Panc1 (cell line): ENCODE results near the gene CD2BP2. TPM values are rescaled to one million over a fixed set of nuclear protein-coding genes. Genes with fewer than 3 reads are reported as not detected.

Experiments used
- ATAC-seq: fragments of 200-7000 bp; cut with Tn5 transposase; 2 replicates; pipeline ENCODE4 v1.9.1; 2020; ENCODE audit warnings: mild to moderate bottlenecking, moderate library complexity
- BruUV-seq: library from RNA; stranded (reverse); fragments of 400-500 nt; replicated peaks from 2 replicates; lab custom pipeline; 2021; lab: Mats Ljungman, UMichigan
- CTCF ChIA-PET: fragments of 300-600 bp; sonication (Branson Sonifier 250); formaldehyde crosslinking; loops from one replicate; lab custom pipeline; 2022; ENCODE audit warnings: antibody characterized with exemption; lab: Charles Lee
- POLR2A ChIA-PET: fragments of 300-600 bp; sonication (Branson Sonifier 250); formaldehyde crosslinking; loops from one replicate; lab custom pipeline; 2022; ENCODE audit warnings: antibody characterized with exemption; lab: Charles Lee
- DNase-seq: peaks from one replicate; pipeline ENCODE4 v3.0.0-alpha.2; 2010; ENCODE audit warnings: low read depth, low spot score
- H3K27ac ChIP-seq: 2 replicates; pipeline ENCODE4 v1.5.1; 2011; ENCODE audit warnings: mild to moderate bottlenecking, low read length, inconsistent platforms
- H3K27me3 ChIP-seq: fragments of 200-500 bp; sonication (Bioruptor generic); 2 replicates; pipeline ENCODE4 v1.6.0; 2014; ENCODE audit warnings: low read length, inconsistent platforms; ENCODE audit not compliant: control insufficient read depth, insufficient read depth
- H3K36me3 ChIP-seq: fragments of 200-500 bp; sonication (Bioruptor generic); 2 replicates; pipeline ENCODE4 v1.5.1; 2014; ENCODE audit warnings: inconsistent platforms, mild to moderate bottlenecking, low read length, moderate library complexity; ENCODE audit not compliant: control insufficient read depth, insufficient read depth
- H3K4me1 ChIP-seq: 2 replicates; pipeline ENCODE4 v1.5.1; 2011; ENCODE audit warnings: inconsistent platforms, mild to moderate bottlenecking, low read length, moderate library complexity; ENCODE audit not compliant: control insufficient read depth, insufficient read depth
- H3K4me3 ChIP-seq, 2 experiments: 2 replicates each; pipeline ENCODE4 v1.5.1; 2011 to 2012; ENCODE audit warnings: low read depth in 2 of 2, low read length in 2 of 2, mild to moderate bottlenecking in 2 of 2, inconsistent platforms in 1 of 2, moderate library complexity in 1 of 2
- H3K9me3 ChIP-seq: fragments of 200-500 bp; sonication (Bioruptor generic); 2 replicates; pipeline ENCODE4 v1.5.1; 2014; ENCODE audit warnings: low read depth, mild to moderate bottlenecking, inconsistent platforms, low read length, moderate library complexity; ENCODE audit not compliant: control insufficient read depth, insufficient read depth
- POLR2AphosphoS5 ChIP-seq: IDR thresholded peaks from 2 replicates; pipeline ENCODE4 v1.6.1; 2012; ENCODE audit warnings: mild to moderate bottlenecking, low read depth, low read length, moderate library complexity
- SIN3A ChIP-seq: IDR thresholded peaks from 2 replicates; pipeline ENCODE4 v1.6.1; 2012; ENCODE audit warnings: low read depth, mild to moderate bottlenecking, low read length, moderate library complexity, borderline replicate concordance; ENCODE audit not compliant: insufficient read depth
- TCF7L2 ChIP-seq: IDR thresholded peaks from 2 replicates; pipeline ENCODE4 v1.6.1; 2011; ENCODE audit warnings: mild to moderate bottlenecking, low read depth, low read length, inconsistent platforms
- in situ Hi-C: cut with HindIII; loops from 2 replicates; pipeline ENCODE4 v1.10.0; 2016; ENCODE audit warnings: low sequenced_read_pairs, low pct_unique_long_range_greater_than_20kb
- intact Hi-C: fragments of 100-400 bp; cut with micrococcal nuclease; formaldehyde crosslinking; loops from one replicate; pipeline ENCODE4 v1.10.0; 2022; ENCODE audit not compliant: unreplicated experiment
- total RNA-seq: library from RNA; stranded (reverse); gene quantifications from one replicate; pipeline ENCODE4 v1.2.1, GENCODE V29; 2021; ENCODE audit not compliant: unreplicated experiment
- TF ChIP-seq, protein P1 (sequence below), 2 experiments: IDR thresholded peaks; 2 replicates each; pipeline ENCODE4 v1.6.1; 2011 to 2012; ENCODE audit warnings: low read depth in 2 of 2, control low read depth in 1 of 2, low read length in 1 of 2, mild to moderate bottlenecking in 1 of 2, moderate library complexity in 1 of 2; ENCODE audit not compliant: insufficient read depth in 1 of 2
- TF ChIP-seq, protein P2 (sequence below): fragments of 450-650 bp; IDR thresholded peaks from 2 replicates; pipeline ENCODE4 v1.5.1; 2017; ENCODE audit warnings: mild to moderate bottlenecking

The CD2BP2 gene
- total RNA-seq, 1 experiment from 2014 or later = 90.7 TPM

DNA sequence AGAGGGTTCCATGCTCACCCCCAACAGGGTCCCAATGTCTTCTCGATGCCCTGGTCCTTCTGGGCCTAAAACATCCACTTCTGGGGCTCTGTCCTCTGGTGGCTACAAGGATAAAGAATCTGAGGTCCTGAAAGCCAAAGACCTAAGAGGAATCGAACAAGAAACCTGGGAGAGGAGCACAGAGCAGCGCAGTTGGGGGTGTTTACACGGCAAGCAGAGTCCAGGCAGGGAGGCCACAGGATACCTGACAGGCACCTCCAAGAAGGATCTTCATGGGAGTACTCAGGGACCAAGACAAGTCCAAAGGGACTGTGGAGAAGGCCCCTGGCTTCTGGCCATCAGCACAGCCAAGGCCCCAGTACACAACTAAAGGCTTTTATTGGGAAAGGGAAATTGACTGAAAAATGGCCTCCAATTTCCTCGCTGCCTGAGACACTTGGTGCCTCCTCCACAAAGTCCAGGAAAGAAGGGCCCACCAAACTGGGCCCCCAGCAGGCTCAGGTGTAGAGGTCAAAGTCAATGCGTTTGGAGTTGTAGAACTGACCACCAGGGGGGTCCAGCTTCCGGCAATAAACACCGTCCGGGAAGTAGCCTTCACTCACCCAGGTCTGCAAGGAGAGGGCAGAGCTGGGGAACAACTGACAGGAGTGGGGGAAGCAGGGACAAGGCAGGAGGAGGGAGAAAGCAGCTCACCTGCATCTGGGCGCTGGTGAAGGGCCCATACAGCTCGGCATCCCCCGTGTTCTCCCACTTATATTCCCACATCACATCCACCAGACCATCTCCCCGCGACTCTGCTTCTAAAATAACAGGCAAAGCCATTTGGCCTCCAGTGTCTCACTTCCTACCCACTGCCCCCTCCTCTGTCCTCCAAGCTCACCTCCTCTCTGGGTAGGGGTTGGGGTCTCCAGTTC lies 2.4 kb downstream of the CD2BP2 start:
- POLR2A ChIA-PET = interaction anchor here (0.6 kb wide), 1 partner anchor 18 kb away, joined by 11 read pairs; no protein-coding TSS in a partner anchor
- TF ChIP-seq TCF7L2 (no peak), POLR2AphosphoS5 (no peak; the same call in 1 of the 2 replicates), SIN3A (no peak)
- TF ChIP-seq, protein P1, sequence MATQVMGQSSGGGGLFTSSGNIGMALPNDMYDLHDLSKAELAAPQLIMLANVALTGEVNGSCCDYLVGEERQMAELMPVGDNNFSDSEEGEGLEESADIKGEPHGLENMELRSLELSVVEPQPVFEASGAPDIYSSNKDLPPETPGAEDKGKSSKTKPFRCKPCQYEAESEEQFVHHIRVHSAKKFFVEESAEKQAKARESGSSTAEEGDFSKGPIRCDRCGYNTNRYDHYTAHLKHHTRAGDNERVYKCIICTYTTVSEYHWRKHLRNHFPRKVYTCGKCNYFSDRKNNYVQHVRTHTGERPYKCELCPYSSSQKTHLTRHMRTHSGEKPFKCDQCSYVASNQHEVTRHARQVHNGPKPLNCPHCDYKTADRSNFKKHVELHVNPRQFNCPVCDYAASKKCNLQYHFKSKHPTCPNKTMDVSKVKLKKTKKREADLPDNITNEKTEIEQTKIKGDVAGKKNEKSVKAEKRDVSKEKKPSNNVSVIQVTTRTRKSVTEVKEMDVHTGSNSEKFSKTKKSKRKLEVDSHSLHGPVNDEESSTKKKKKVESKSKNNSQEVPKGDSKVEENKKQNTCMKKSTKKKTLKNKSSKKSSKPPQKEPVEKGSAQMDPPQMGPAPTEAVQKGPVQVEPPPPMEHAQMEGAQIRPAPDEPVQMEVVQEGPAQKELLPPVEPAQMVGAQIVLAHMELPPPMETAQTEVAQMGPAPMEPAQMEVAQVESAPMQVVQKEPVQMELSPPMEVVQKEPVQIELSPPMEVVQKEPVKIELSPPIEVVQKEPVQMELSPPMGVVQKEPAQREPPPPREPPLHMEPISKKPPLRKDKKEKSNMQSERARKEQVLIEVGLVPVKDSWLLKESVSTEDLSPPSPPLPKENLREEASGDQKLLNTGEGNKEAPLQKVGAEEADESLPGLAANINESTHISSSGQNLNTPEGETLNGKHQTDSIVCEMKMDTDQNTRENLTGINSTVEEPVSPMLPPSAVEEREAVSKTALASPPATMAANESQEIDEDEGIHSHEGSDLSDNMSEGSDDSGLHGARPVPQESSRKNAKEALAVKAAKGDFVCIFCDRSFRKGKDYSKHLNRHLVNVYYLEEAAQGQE (IDR thresholded peaks at IDR 0.05; ENCODE audit: insufficient read depth in 1 of 2, low read depth in 2 of 2, low read length in 1 of 2) = no peak
- TF ChIP-seq, protein P2, sequence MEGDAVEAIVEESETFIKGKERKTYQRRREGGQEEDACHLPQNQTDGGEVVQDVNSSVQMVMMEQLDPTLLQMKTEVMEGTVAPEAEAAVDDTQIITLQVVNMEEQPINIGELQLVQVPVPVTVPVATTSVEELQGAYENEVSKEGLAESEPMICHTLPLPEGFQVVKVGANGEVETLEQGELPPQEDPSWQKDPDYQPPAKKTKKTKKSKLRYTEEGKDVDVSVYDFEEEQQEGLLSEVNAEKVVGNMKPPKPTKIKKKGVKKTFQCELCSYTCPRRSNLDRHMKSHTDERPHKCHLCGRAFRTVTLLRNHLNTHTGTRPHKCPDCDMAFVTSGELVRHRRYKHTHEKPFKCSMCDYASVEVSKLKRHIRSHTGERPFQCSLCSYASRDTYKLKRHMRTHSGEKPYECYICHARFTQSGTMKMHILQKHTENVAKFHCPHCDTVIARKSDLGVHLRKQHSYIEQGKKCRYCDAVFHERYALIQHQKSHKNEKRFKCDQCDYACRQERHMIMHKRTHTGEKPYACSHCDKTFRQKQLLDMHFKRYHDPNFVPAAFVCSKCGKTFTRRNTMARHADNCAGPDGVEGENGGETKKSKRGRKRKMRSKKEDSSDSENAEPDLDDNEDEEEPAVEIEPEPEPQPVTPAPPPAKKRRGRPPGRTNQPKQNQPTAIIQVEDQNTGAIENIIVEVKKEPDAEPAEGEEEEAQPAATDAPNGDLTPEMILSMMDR = no peak
- H3K27me3 ChIP-seq = no peaks in the 10 kb centered on the region
- CTCF ChIA-PET = no interaction called here
- H3K27ac ChIP-seq = peak overlapping the region; percentile 68
- ATAC-seq (no peak), DNase-seq (no peak)
- in situ Hi-C loops = no loop called here
- intact Hi-C loops = no loop called here
- H3K4me3 ChIP-seq = no peak overlapping the region
- H3K9me3 ChIP-seq = no peaks in the 10 kb centered on the region
- peaks cover 5% of the 10 kb centered on the region for H3K36me3 ChIP-seq
- no TSS peak for BruUV-seq
- peaks cover 49% of the 10 kb centered on the region for H3K4me1 ChIP-seq

DNA sequence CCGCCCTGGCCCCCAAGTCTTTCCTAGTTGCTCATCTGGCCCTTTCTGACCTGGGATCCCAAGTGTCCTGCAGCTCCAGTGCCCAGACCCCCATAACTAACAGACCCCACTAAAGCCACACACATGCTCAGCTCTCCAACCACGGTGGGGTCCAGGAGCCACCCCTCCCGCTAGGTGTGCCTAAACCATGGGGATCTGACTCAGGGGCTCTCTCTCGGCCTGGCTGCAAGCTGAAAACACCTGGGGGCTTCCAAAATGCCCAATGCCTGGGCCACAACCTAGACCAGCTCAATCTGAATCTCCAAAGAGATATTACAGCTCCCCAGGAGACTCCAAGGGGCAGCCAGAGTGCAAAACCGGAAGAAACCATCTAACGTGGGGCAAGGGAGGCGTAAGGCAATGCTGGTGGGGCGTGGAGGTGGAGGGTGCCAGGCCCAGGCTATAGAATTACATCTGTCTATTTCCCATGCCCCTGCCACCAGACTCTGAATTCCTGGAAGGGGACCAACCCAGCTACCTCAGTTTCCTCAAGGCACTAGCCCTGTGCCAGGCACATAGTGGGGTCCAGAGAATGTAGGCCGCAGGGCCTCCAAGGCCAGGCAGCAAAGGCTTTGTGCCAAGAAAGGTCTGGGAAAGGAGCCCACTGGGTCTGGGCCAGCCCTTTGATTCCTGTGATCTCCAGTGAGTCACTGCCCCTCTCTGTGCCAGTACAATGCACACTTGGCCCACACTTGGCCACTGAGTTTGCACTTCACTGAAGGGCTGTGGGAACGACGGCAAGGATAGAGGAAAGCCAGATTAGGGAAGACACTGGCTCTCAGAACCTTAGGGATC lies 3.3 kb downstream of the CD2BP2 start:
- intact Hi-C loops = no loop called here
- CTCF ChIA-PET = no interaction called here
- ATAC-seq = no peak

More for the DNA sequence above, 3.3 kb downstream of the CD2BP2 start:
- H3K27me3 ChIP-seq = no peaks in the 10 kb centered on the region
- TF ChIP-seq, protein P2 = no peak
- TF ChIP-seq TCF7L2 = peak; percentile 97
- POLR2A ChIA-PET = interaction anchor here (0.6 kb wide), 1 partner anchor 17 kb away, joined by 11 read pairs; no protein-coding TSS in a partner anchor
- peak overlapping the region; percentile 68 for H3K27ac ChIP-seq
- no TSS peak for BruUV-seq
- peaks cover 43% of the 10 kb centered on the region for H3K4me1 ChIP-seq
- H3K36me3 ChIP-seq = peaks cover 5% of the 10 kb centered on the region
- DNase-seq = no peak
- no peak overlapping the region for H3K4me3 ChIP-seq
- no peaks in the 10 kb centered on the region for H3K9me3 ChIP-seq
- in situ Hi-C loops = no loop called here
